UCSD-AML1 (cell line): Measurements from ENCODE around the gene KLF9.
"Not testable (repeated sequence)": the region's sequence is repeated elsewhere in the genome, so short reads cannot be mapped to it uniquely, and the experiment has no call there.

ENCODE experiments used
- DNase-seq: peaks from one replicate; lab custom pipeline; 2025; ENCODE audit not compliant: unreplicated experiment; lab: John Stamatoyannopoulos, UW

The KLF9 gene

GRCh38 chr9:70405808-70406433 is 8.5 kb downstream of the KLF9 start:
- DNase-seq, result no peak

- DNase-seq, result no peak
These were observed 10.2 kb downstream of the KLF9 start for GRCh38 chr9:70404261-70404660.

DNA sequence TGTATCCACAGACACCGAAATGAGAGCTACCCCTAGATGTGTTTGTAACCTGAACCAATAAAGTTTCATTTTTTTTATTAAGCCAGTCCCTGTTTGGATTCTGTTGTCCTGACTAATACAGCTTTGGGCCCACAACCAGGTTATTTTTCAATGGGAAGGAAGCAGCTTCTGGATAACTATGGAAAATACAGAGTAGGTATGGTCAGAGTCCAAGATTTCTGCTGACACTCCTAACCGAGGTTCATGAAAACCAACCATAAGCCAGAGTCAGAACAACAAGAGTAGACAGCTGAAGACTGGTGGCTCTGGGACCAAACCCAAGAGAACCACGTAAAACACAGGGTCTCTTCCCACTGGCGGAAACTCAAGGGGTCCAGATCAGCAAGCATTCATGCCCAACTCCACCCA is 10.8 kb downstream of the KLF9 start:
- no peak for DNase-seq

DNA sequence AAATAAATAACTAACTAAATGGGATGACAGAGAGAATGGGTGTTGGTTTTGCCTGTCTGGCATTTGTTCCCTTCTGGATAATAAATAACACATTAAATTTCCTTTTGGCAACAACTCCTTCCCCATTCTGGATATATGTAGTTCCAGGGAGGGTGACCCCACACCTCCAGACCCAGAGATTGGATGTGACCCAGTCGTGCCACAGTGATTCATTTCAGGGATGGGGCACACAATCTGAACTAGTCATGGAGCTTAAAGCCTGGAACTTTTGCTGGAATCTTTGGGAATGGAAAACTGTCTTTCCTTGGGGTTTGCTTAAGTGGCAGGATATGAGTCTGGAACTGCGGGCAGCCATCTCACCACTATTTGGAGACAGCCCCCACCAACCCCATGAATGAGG is 11.3 kb downstream of the KLF9 start:
- no peak for DNase-seq

GRCh38 chr9:70402213-70402612 is 12.2 kb downstream of the KLF9 start:
- DNase-seq, result no peak

GRCh38 chr9:70401241-70401640 is 13.2 kb downstream of the KLF9 start:
- DNase-seq, result not testable (repeated sequence)

DNA sequence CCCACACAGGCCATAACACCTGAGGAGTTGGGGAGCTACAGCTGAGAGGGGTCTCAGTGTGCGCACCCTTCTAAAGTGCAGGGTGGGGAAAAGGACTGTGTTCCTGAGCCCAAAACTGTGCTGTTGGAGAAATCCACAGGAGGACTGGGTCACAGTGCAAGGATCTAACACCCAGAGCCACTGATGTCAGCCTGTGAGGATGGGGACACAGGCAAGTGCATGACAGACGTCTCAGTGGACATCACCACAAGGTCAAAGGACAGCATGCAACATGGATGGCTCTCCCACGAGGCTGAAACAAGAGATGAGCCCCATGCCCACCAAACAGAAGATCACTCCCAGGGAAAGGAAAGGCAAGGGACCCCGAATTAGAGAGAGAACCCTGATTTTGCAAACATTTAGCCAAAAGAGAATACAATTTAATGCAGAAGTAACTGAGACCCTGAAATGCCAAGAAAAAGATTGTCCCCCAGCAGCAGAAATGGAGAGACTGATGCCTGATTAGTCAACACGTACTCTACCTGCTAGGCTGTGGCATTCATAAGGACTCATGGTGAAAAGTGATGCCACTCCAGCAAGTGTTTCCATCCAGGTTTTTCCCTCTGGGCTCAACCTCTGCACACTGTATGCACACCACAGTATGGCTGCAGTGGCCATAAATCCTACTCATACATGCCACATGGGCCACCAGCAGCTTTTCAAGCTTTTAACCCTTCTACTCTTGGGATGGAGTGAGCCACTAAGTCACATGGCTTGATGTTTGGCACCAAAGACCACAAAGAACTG is 14.2 kb downstream of the KLF9 start:
- no peak for DNase-seq

GRCh38 chr9:70399141-70399540 is 15.3 kb downstream of the KLF9 start:
- DNase-seq, result no peak

- no peak for DNase-seq
These were observed 16.3 kb downstream of the KLF9 start for GRCh38 chr9:70398145-70398556.

DNA sequence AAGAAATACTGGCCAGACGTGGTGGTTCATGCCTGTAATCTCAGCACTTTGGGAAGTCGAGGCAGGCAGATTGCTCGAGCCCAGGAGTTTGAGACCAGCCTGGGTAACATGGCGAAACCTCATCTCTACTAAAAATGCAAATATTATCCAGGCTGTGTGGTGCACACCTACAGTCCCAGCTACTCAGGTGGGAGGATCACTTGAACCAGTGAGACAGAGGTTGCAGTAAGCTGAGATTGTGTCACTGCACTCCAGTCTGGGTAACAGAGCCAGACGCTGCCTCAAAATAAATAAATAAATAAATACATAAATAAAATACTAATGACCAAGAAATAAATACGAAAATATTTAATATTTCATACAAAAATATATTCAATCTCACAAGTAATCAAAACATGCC is 18.8 kb downstream of the KLF9 start:
- no peak for DNase-seq

GRCh38 chr9:70392850-70393249 is 21.6 kb downstream of the KLF9 start:
- DNase-seq, result no peak

- DNase-seq, result no peak
These were observed 22.3 kb downstream of the KLF9 start for GRCh38 chr9:70392189-70392588.

DNA sequence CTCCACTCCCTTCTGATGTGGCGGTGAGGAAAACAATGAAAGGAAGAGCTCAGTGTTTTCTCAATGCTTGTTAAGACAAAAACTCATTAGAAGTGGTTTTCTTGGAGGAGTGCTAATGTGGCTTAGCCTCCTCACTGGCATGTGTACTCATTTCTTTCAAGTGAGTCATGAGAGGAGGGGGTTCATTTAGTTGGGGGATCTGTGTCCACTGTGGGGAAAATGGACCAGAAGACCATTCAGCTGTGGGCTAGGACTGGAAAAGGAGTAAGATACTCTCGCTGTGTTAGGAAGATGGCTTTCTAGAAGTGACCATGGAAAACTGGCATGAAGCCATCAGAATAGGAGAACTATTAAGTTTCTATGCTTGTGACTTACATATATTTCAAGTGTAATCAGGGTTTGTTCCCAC is 23.5 kb downstream of the KLF9 start:
- DNase-seq, result no peak

DNA sequence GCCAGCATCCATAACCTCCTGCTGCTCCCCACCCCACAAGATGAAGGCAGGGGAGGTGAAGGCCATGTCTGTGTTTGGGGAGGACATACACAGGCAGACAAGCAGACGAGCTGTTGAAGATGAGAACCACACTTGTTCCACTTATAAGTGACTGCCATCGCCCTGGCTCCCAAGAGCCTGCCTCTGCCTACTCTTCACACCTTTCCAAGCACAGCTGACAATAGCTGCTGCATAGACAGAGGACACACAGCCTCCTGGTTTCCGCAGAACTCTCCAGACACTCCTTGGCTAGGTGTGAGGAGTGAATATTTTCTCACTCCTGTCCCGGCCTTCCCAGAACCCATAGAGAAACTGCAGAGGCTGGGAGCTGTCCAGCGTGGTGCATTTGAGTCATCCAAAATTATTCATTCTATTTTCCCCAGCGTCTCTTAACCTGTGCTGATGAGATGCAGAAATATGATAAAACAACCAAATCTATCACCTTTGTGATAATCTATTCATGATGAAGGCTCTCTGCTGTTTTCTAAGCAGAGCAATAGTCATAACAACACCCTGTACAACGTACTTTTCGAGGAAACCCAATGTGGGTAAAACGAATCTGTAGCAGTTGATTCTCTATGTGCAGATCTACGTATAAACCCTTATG is 24.7 kb downstream of the KLF9 start:
- no peak for DNase-seq

GRCh38 chr9:70389188-70389587 is 25.3 kb downstream of the KLF9 start:
- no peak for DNase-seq

- no peak for DNase-seq
These were observed 26.8 kb downstream of the KLF9 start for GRCh38 chr9:70387663-70388062.

DNA sequence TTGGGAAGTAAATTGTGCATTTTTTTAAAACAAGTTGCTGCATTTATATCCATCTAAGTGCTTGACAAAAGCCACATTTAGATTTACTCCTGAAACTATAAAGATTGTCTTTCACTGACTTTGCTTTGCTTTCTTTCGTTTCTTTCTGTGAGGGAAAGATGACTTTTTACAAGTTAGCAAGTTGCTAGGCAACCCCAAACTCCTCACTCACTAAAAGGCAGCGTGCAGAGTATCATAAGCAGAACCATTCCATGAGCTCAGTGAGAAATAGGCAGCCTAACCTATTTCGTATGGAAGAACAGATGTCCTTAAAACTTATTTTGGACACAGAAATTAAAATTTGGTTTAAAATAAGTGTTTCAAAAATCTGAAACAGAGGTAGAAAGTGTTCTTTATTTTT is 29.0 kb downstream of the KLF9 start:
- DNase-seq, result no peak

DNA sequence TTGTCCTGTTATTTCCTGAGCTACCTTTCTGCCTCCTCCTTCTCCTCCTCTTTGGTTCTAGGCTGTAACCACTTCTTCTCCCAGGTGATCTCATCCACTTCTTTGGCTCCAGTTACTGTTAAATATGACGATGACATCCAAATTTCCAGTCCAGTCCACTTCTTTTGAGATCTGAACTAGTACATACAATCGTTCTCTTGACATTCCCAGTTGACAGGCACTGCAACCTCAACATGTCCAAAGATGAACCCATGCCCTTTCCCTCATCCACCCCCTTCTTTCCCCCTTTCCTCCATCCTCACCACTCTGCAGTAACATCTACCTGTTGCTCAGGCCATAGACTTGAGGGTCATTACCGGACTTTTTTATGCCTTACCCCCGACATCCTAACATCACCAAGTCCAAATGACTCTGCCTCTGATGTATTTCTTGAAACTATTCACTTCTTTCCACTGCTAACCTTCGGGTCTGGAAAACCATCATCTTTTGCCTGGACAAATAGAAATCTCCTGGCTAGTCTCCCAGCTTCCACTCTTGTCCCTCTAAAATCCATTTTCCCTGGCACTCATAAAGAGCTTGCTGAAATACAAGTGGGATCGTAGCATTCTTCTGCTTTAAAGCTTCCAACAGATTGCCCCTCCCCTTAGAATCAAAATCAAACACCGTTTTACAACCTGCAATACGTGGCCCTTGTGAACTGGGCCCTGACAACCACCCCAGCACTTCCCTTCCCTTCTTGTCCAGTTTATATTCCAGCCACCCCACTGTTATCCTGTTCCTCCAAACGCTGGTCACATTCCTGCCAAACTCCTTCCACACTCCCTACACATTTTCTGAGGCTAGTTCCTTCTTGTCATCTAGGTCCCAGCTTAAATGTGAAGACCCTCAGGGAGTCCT is 31.5 kb downstream of the KLF9 start:
- no peak for DNase-seq

- DNase-seq, result no peak
These were observed 32.3 kb downstream of the KLF9 start for GRCh38 chr9:70382046-70382708.

GRCh38 chr9:70374962-70375618 is 39.4 kb downstream of the KLF9 start:
- DNase-seq, result no peak
